Activated T-helper 17 cell treated with anti-CD3 and anti-CD28 coated beads, Interleukin-2, amount 50 U/mL, for 72 hours (primary cell): ENCODE results near the gene CAMKV. TPM values are rescaled to one million over a fixed set of nuclear protein-coding genes. Genes with fewer than 3 reads are reported as not detected.

Experiments
- ATAC-seq: fragments of 150-1000 bp; cut with Tn5 transposase; replicated peaks from 2 replicates; pipeline ENCODE4 v1.10.0; 2021; ENCODE audit warnings: mild to moderate bottlenecking, moderate library complexity
- H3K27ac Mint-ChIP-seq: one replicate; pipeline ENCODE4 v1.8.0; 2022; ENCODE audit warnings: mixed read lengths
- H3K27me3 Mint-ChIP-seq: one replicate; pipeline ENCODE4 v1.8.0; 2022; ENCODE audit warnings: mixed read lengths
- H3K36me3 Mint-ChIP-seq: one replicate; pipeline ENCODE4 v1.8.0; 2022; ENCODE audit warnings: low read depth, mild to moderate bottlenecking, mixed read lengths
- H3K4me1 Mint-ChIP-seq: one replicate; pipeline ENCODE4 v1.8.0; 2022; ENCODE audit warnings: mixed read lengths
- H3K4me3 Mint-ChIP-seq: one replicate; pipeline ENCODE4 v1.8.0; 2022; ENCODE audit warnings: mild to moderate bottlenecking, mixed read lengths
- H3K9me3 Mint-ChIP-seq: one replicate; pipeline ENCODE4 v1.8.0; 2022; ENCODE audit warnings: mixed read lengths
- total RNA-seq, 2 donors: library from RNA; stranded (reverse); gene quantifications; one replicate each; pipeline ENCODE4 v1.2.3, GENCODE V29; 2022

CAMKV gene
- total RNA-seq, 2 donors from 2014 or later = 0.15 to 0.34 TPM

GRCh38 chr3:49877716-49878115 is 8.0 kb upstream of the CAMKV start:
- Mint-ChIP-seq H3K9me3 (no peaks in the 10 kb centered on the region), H3K4me3 (no peak overlapping the region), H3K27me3 (peaks cover 3% of the 10 kb centered on the region), H3K36me3 (no peaks in the 10 kb centered on the region), H3K27ac (no peak overlapping the region), H3K4me1 (no peaks in the 10 kb centered on the region)
- no peak for ATAC-seq

DNA sequence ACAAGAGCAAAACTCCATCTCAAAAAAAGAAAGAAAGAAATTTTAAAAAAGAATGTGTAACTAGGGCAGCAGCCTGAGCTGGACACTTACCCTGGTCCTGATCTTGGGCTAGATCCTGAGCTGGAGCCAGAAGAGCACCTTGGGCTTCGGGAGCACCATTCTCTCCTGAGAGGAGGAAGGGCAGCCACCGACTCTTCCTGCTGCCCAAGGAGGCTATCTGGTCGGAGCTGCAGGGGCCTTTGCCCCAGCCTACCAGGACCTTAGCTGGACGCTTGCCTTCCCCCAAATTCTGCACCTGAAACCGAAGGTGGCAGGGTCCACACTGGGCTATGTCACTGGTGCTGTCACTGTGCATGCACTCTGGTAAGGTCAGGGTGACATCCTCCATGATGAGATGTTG is 6.9 kb upstream of the CAMKV start:
- Mint-ChIP-seq H3K27ac (no peak overlapping the region), H3K27me3 (no peaks in the 10 kb centered on the region), H3K4me1 (no peaks in the 10 kb centered on the region), H3K4me3 (no peak overlapping the region), H3K9me3 (no peaks in the 10 kb centered on the region), H3K36me3 (no peaks in the 10 kb centered on the region)
- no peak for ATAC-seq

DNA sequence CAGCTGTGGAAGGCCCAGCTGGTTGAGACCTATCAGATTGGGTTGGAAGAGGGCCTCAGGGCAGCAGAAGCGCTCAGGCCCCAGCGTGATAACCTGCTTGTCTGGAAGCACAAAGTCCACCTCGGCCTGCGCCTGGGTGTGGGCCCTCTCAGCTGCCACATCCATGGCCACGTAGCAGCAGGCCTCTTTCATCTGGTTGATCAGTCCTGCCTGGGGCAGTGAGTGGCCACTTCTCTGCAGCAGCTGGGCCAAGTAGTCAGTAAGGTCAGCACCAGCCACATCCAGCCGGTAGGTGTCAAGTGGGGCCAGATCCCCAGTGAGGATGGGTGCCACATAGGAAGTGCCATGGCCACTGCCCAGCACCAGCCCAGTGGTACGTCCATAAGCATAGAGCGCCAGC is 3.9 kb upstream of the CAMKV start:
- no peaks in the 10 kb centered on the region for H3K4me1 Mint-ChIP-seq
- no peaks in the 10 kb centered on the region for H3K9me3 Mint-ChIP-seq
- ATAC-seq = no peak
- H3K27ac Mint-ChIP-seq = no peak overlapping the region
- H3K27me3 Mint-ChIP-seq = no peaks in the 10 kb centered on the region
- no peak overlapping the region for H3K4me3 Mint-ChIP-seq
- no peaks in the 10 kb centered on the region for H3K36me3 Mint-ChIP-seq

- ATAC-seq = peak; percentile 45
- Mint-ChIP-seq H3K9me3 (no peaks in the 10 kb centered on the region), H3K4me1 (no peaks in the 10 kb centered on the region), H3K27ac (no peak overlapping the region), H3K4me3 (no peak overlapping the region), H3K36me3 (no peaks in the 10 kb centered on the region), H3K27me3 (peaks cover 4% of the 10 kb centered on the region)
Observed at GRCh38 chr3:49872801-49873281, 3.1 kb upstream of the CAMKV start.

- H3K27ac Mint-ChIP-seq = peak overlapping the region; percentile 10
- no peak for ATAC-seq
- no peaks in the 10 kb centered on the region for H3K36me3 Mint-ChIP-seq
- H3K4me3 Mint-ChIP-seq = no peak overlapping the region
- H3K4me1 Mint-ChIP-seq = no peaks in the 10 kb centered on the region
- peaks cover 13% of the 10 kb centered on the region for H3K27me3 Mint-ChIP-seq
- H3K9me3 Mint-ChIP-seq = no peaks in the 10 kb centered on the region
Observed at GRCh38 chr3:49871531-49872153, 1.9 kb upstream of the CAMKV start.

DNA sequence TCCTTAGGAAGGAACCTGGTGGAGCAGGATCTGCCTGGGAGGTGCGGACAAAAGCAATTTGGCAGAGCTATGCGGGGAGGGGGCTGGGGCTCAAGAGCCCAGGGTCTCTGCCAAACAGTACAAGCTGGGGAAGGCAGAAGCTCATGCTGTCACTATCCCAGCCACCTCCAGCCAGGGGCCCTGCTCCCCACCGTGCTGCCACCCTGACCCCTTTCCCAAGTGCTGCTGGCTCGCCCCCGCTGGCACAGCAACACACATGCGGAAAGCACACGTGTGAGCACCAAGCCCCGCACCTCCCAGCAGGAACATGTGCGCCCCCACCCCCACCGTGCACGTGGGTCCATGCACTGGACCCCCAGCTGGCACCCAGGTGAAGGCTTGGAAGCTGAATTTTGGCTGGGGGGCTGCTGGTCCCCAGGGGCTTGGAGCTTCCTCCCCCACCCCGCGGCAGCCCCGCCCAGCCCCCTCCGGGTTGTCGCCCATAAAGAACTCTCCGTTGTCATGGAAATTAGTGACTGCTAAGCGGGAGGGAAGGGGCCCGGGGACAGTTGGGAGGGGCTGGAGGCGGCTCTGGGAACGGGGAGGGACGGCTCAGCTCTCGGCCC is 742 bp downstream of the CAMKV start:
- no peak overlapping the region for H3K27ac Mint-ChIP-seq
- peaks cover 13% of the 10 kb centered on the region for H3K27me3 Mint-ChIP-seq
- no peaks in the 10 kb centered on the region for H3K4me1 Mint-ChIP-seq
- ATAC-seq = no peak
- H3K4me3 Mint-ChIP-seq = peak overlapping the region; percentile 35
- H3K9me3 Mint-ChIP-seq = no peaks in the 10 kb centered on the region
- no peaks in the 10 kb centered on the region for H3K36me3 Mint-ChIP-seq

DNA sequence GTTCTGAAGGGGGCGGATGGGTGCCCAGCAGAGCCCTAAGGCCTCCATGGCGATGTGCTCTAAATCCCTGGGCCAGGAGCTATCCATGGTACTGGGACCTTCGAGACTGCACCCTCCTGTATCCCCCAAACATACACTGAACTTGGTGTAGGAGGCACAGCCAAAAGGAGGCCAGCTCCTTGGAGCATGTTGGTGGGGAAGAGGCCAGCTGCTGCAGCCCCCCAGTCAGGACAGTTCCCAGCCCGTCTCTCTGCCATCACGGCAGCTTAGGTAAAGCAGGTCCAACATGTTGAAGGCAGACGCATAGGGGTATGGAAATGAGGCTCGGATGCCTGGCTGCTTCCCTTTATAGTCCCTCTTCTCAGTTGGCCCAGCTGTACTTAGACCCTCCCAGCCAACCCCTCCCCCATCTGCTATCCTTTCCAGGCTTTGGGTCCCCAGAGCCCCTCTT is 1.8 kb downstream of the CAMKV start:
- H3K27ac Mint-ChIP-seq = no peak overlapping the region
- ATAC-seq = no peak
- peaks cover 19% of the 10 kb centered on the region for H3K27me3 Mint-ChIP-seq

GRCh38 chr3:49867400-49867799 is 2.3 kb downstream of the CAMKV start:
- Mint-ChIP-seq H3K27me3 (peaks cover 22% of the 10 kb centered on the region), H3K9me3 (no peaks in the 10 kb centered on the region), H3K27ac (no peak overlapping the region), H3K4me1 (no peaks in the 10 kb centered on the region), H3K4me3 (no peak overlapping the region), H3K36me3 (no peaks in the 10 kb centered on the region)
- no peak for ATAC-seq

More for the DNA sequence above, 1.8 kb downstream of the CAMKV start:
- Mint-ChIP-seq H3K9me3 (no peaks in the 10 kb centered on the region), H3K36me3 (no peaks in the 10 kb centered on the region), H3K4me1 (no peaks in the 10 kb centered on the region), H3K4me3 (peak overlapping the region; percentile 35)

DNA sequence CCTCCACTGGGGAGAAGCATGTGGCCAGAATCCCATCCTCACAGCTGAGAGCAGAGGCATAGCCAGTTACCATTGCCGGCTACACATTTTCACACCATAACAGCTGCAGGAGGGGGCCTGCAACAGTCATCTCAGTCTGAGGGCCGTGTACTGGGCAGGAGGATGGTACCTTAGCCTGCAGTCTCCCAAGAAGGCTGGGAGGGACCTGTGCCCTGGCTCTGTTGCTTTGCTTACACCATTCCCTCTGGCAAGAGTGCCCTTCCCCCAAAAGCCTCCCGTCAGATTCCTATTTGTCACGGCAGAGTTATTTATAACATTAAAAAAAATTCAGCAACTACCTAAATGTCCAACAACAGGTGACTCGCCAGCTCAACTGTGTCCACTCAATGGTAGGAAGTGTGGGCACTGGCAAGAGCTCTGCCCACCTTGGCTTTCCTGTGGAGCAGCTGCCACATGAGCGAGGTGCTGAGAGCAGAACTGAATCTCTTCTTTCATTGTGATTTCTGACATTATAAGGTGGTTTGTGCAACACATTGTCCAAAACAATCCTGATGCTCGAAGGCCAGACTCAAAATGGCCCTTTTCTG is 4.4 kb downstream of the CAMKV start:
- Mint-ChIP-seq H3K9me3 (no peaks in the 10 kb centered on the region), H3K4me1 (no peaks in the 10 kb centered on the region), H3K27me3 (peaks cover 22% of the 10 kb centered on the region), H3K36me3 (no peaks in the 10 kb centered on the region), H3K4me3 (no peak overlapping the region), H3K27ac (no peak overlapping the region)
- ATAC-seq = no peak

DNA sequence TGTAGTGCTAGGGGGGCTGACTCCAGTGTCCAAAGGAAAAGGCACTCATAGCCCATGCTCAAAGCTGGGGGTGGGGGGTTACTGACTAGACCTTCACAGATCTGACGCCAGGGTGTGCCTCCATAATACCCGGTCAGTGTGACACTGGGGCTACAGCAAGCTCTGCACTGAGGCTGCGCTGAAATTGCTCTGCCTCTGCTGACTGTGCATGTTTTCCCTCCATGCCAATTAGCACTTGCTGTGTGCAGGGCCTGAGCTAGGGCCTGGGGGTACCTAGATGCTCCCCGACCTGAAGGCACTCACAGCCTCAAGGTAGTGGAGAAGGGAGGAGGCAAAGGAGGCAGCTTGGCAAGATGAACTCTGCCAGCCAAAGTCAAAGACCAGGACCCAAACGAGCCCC is 5.2 kb downstream of the CAMKV start:
- no peaks in the 10 kb centered on the region for H3K9me3 Mint-ChIP-seq
- no peaks in the 10 kb centered on the region for H3K36me3 Mint-ChIP-seq
- no peak for ATAC-seq
- H3K27ac Mint-ChIP-seq = no peak overlapping the region
- no peaks in the 10 kb centered on the region for H3K4me1 Mint-ChIP-seq
- H3K4me3 Mint-ChIP-seq = no peak overlapping the region
- peaks cover 22% of the 10 kb centered on the region for H3K27me3 Mint-ChIP-seq

DNA sequence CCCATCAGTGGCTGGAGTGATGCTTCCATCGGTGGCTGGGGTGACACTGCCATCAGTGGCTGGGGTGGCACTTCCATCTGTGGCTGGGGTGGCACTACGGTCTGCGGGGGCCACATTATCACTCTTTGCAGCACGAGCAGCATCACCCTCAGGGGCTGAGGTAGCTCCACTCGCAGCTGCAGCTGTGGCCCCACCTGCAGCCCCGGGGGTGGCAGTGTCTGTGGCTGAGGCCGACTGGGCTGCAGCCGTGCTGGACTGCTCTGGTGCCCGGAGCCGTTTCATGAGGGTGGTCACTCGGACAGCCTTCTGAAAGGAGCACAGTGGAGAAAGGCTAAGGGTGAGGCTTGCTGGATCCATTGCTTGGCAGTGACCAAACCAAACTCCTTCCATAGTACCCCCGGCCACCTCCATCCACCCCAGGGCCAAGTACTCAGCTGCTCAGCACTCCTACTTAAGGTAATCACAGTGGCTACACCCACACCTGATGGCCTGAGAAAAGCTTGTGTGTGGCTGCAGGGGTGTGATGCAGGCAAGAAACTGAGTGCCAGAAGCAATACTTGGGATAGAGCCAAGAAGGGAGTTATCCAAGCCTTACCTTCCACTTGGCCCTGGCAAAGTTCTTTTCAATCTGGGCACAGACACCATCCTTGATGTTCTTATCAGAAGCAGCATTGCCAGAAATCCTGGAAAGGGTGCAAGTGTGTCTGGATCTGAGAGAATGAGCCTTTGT is 10.0 kb downstream of the CAMKV start:
- H3K27me3 Mint-ChIP-seq = peaks cover 9% of the 10 kb centered on the region
- no peaks in the 10 kb centered on the region for H3K36me3 Mint-ChIP-seq
- no peak for ATAC-seq
- no peaks in the 10 kb centered on the region for H3K4me1 Mint-ChIP-seq
- no peak overlapping the region for H3K4me3 Mint-ChIP-seq
- H3K27ac Mint-ChIP-seq = no peak overlapping the region
- no peaks in the 10 kb centered on the region for H3K9me3 Mint-ChIP-seq

DNA sequence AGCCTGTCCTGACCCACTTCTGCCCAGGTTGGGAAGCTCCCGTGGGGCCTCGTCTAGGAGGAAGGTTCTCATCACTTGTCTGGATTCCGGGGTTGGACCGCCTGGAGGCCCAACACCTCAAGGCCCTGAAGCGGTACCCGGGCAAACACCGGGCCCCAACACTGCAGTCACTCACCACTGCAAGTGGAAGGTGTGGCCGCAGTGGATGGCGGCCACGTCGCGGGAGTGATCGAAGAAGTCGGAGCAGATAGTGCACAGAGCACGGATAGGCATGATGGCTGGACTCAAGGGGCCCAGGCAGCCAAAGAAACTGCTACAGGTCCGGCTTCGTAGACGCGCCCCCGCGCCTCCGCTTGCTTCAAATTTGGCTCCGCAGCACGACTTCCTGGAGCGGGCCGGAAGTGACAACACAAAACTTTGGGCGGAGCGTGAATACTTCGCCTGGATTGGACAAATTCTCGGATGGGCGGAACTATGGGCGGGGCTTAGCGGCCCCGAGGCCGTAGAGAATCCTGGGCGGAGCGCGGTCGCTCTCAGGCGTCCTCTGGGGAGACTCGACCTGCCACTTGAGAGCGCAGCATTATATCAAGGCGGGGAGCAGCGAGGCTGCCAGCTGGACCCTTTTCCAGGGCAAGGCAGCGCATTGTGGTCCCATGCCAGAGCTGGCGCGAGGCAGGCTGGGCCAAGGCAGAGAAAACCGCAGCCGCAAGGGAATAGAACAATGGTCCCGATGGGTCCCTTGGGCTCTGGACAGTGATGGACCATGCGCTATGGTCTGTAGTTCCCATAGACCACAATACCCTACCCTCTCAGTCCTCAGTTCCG is 13.3 kb downstream of the CAMKV start, which contains the start of gene TRAIP:
TSS of gene TRAIP (minus strand) at position 384 of the 825 bp plus-strand sequence. CDS start at position 273, 111 bp downstream.
- H3K4me1 Mint-ChIP-seq = no peaks in the 10 kb centered on the region
- peak; percentile 100 for ATAC-seq
- peak within 1 kb of the TSS; percentile 87 for H3K27ac Mint-ChIP-seq
- H3K4me3 Mint-ChIP-seq = peak within 1 kb of the TSS; percentile 96
- no peaks in the 10 kb centered on the region for H3K27me3 Mint-ChIP-seq
- H3K9me3 Mint-ChIP-seq = no peaks in the 10 kb centered on the region
- no peaks in the 10 kb centered on the region for H3K36me3 Mint-ChIP-seq

DNA sequence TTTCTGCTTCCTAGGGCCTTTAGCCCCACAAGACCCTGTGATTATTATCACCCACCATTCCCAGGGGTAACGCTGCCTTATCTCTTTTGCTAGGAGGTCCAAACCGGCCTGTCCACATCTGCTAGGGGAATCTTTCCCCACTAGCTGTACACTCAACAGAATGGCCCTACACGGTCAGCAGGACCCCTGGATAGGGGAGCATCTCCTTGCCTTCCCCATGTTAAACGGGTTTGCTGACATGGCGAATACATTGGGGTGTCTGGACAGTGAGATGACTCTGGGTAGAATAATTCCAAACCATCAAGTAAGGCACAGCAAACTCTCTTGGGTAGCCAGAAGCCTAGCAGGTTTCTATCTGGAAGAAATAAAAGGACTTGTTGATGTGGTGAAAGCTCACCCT is 14.0 kb downstream of the CAMKV start:
- Mint-ChIP-seq H3K4me3 (peak overlapping the region; percentile 96), H3K27me3 (no peaks in the 10 kb centered on the region), H3K36me3 (no peaks in the 10 kb centered on the region), H3K4me1 (no peaks in the 10 kb centered on the region), H3K9me3 (no peaks in the 10 kb centered on the region), H3K27ac (peak overlapping the region; percentile 87)
- ATAC-seq = no peak

DNA sequence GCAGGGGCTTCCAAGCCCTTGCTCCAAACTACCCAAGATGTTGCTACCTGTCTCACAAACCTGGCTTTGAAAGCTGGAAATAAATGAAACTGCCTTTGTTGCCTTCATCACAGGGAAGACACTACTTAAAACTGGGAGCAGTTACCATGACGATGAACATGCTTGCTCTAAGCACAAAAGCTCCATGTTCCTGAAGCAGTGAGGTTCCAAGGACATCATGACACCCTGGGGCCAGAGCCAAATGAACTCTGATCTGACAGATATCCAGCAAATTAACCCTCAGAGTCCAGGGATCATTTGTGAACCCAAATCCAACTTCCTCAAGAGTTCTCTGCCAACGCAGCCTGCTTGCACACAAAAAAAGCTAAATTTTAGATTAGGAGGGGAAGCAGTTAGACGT is 24.0 kb downstream of the CAMKV start:
- Mint-ChIP-seq H3K27me3 (no peaks in the 10 kb centered on the region), H3K36me3 (peaks cover 5% of the 10 kb centered on the region), H3K9me3 (no peaks in the 10 kb centered on the region), H3K4me3 (no peak overlapping the region), H3K27ac (no peak overlapping the region), H3K4me1 (no peaks in the 10 kb centered on the region)
- no peak for ATAC-seq
